GM12878 (cell line): ENCODE measurements around the gene TXNDC12. TPM values are rescaled to one million over a fixed set of nuclear protein-coding genes. Genes with fewer than 3 reads are reported as not detected.

Source experiments
- ATAC-seq: fragments of 200-7000 bp; cut with Tn5 transposase; 3 replicates; pipeline ENCODE4 v1.9.1; 2020; ENCODE audit warnings: mild to moderate bottlenecking, moderate library complexity
- BruUV-seq: library from RNA; stranded (reverse); fragments of 400-500 nt; replicated peaks from 2 replicates; lab custom pipeline; 2021; lab: Mats Ljungman, UMichigan
- CTCF ChIA-PET: fragments of 300-600 bp; sonication (Branson Sonifier 250); formaldehyde crosslinking; extraction: SDS; loops from one replicate; lab custom pipeline; 2021; ENCODE audit warnings: inconsistent platforms; lab: Yijun Ruan, JAX
- POLR2A ChIA-PET: fragments of 350-600 bp; formaldehyde crosslinking; extraction: SDS; loops from one replicate; lab custom pipeline; 2021; ENCODE audit warnings: inconsistent platforms; lab: Charles Lee
- RAD21 ChIA-PET: fragments of 300-600 bp; sonication (Branson Sonifier 250); formaldehyde crosslinking; loops from one replicate; lab custom pipeline; 2023; ENCODE audit warnings: antibody characterized with exemption; ENCODE audit not compliant: unreplicated experiment; lab: Charles Lee
- SMC1A ChIA-PET: fragments of 300-600 bp; sonication (Branson Sonifier 250); formaldehyde crosslinking; loops from one replicate; lab custom pipeline; 2023; ENCODE audit not compliant: unreplicated experiment, uncharacterized antibody; lab: Charles Lee
- DNase-seq: peaks from one replicate; pipeline ENCODE4 v3.0.0-alpha.2; 2011; ENCODE audit warnings: low read depth, low spot score
- FAIRE-seq: peaks from 3 replicates; lab custom pipeline; 2011; peaks lifted over from hg19 to GRCh38; lab: Jason Lieb, UNC
- H2AFZ ChIP-seq: 2 replicates; pipeline ENCODE4 v1.6.0; 2011; ENCODE audit warnings: low read depth, low read length, control low read depth; ENCODE audit not compliant: control insufficient read depth
- H3K27ac ChIP-seq: 2 replicates; pipeline ENCODE4 v1.5.1; 2011; ENCODE audit warnings: control low read depth; ENCODE audit not compliant: control insufficient read depth, insufficient read depth
- H3K27me3 ChIP-seq, 2 experiments: replicated peaks in 1 of 2; 2 replicates each; pipeline versions ENCODE4 v1.6.0 to v1.6.1; 2011; ENCODE audit warnings: low read length in 1 of 2; ENCODE audit not compliant: control insufficient read depth in 2 of 2, insufficient read depth in 2 of 2
- H3K36me3 ChIP-seq, 2 experiments: 2 replicates each; pipeline ENCODE4 v1.5.1; 2011; ENCODE audit warnings: low read length in 1 of 2; ENCODE audit not compliant: control insufficient read depth in 2 of 2, insufficient read depth in 2 of 2
- H3K4me1 ChIP-seq: 2 replicates; pipeline ENCODE4 v1.6.1; 2011; ENCODE audit warnings: mild to moderate bottlenecking, low read length, moderate library complexity, mixed read lengths; ENCODE audit not compliant: control insufficient read depth, insufficient read depth
- H3K4me2 ChIP-seq: 2 replicates; pipeline ENCODE4 v1.6.0; 2011; ENCODE audit warnings: control low read depth; ENCODE audit not compliant: control insufficient read depth, insufficient read depth
- H3K4me3 ChIP-seq: fragments of 200-600 bp; sonication (generic); 2 replicates; pipeline ENCODE4 v1.5.1; 2016
- H3K79me2 ChIP-seq: 2 replicates; pipeline ENCODE4 v1.6.0; 2011; ENCODE audit warnings: low read length; ENCODE audit not compliant: control insufficient read depth, insufficient read depth
- H3K9ac ChIP-seq: 2 replicates; pipeline ENCODE4 v1.8.0; 2011; ENCODE audit warnings: low read length, control low read depth, mixed read lengths; ENCODE audit not compliant: control insufficient read depth, insufficient read depth
- H3K9me3 ChIP-seq: replicated peaks from 3 replicates; pipeline ENCODE4 v1.5.1; 2011; ENCODE audit warnings: mild to moderate bottlenecking, low read length; ENCODE audit not compliant: control insufficient read depth, insufficient read depth
- H4K20me1 ChIP-seq: 2 replicates; pipeline ENCODE4 v1.6.0; 2011; ENCODE audit not compliant: control insufficient read depth, insufficient read depth
- CREB1 ChIP-seq: IDR thresholded peaks from 2 replicates; pipeline ENCODE4 v1.6.1; 2012; ENCODE audit warnings: low read depth, mild to moderate bottlenecking, inconsistent platforms
- HDAC6 ChIP-seq: fragments of 200-600 bp; sonication (generic); IDR thresholded peaks from one replicate; pipeline ENCODE4 v1.8.0; 2017; ENCODE audit warnings: antibody characterized with exemption; ENCODE audit not compliant: unreplicated experiment
- HDGF ChIP-seq: fragments of 450-650 bp; IDR thresholded peaks from 2 replicates; pipeline ENCODE4 v1.6.1; 2016; ENCODE audit warnings: antibody characterized with exemption
- NBN ChIP-seq: fragments of 450-650 bp; IDR thresholded peaks from 2 replicates; pipeline ENCODE4 v1.6.1; 2016
- NFYA ChIP-seq: IDR thresholded peaks from 2 replicates; pipeline ENCODE4 v1.6.1; 2011; ENCODE audit warnings: low read depth, mild to moderate bottlenecking, low read length, improper control_type of control experiment, borderline replicate concordance
- RAD21 ChIP-seq: IDR thresholded peaks from 2 replicates; pipeline ENCODE4 v1.6.1; 2011; ENCODE audit warnings: mild to moderate bottlenecking, low read depth, low read length, moderate library complexity; ENCODE audit not compliant: insufficient read depth
- STAT1 ChIP-seq: fragments of 450-650 bp; conservative IDR thresholded peaks from 2 replicates; pipeline ENCODE4 v1.6.1; 2014; ENCODE audit warnings: antibody characterized with exemption, mild to moderate bottlenecking
- ZNF384 ChIP-seq: IDR thresholded peaks from 2 replicates; pipeline ENCODE4 v1.6.1; 2012; ENCODE audit warnings: low read depth, mild to moderate bottlenecking, low read length, improper control_type of control experiment, borderline replicate concordance
- WGBS: methylation state at CpG from one replicate; pipeline ENCODE4 v1.1.6; 2016; ENCODE audit warnings: low lambda C conversion rate; ENCODE audit not compliant: insufficient replicate concordance, insufficient coverage; ENCODE audit errors: missing lambda C conversion rate; 5-methylcytosine and 5-hydroxymethylcytosine counted together
- in situ Hi-C: fragments of 300-500 bp; cut with MboI; formaldehyde crosslinking; loops from 9 replicates; pipeline ENCODE4 v1.14.3; 2018; ENCODE audit warnings: mixed read lengths
- intact Hi-C: fragments of 100-400 bp; cut with micrococcal nuclease; formaldehyde crosslinking; loops from one replicate; pipeline ENCODE4 v1.14.2; 2022; ENCODE audit not compliant: unreplicated experiment
- polyA plus RNA-seq, 11 experiments: library from polyadenylated mRNA; depleted of rRNA in 4 of 11; unstranded in 6 of 11; stranded (reverse) in 5 of 11; fragments of >200 nt; fragmentation: Nextera tagmentation in 4 of 11; fragmentation: Illumina TruSeq in 1 of 11; extraction: Ambion mirVana in 4 of 11; extraction: Trizol in 1 of 11; gene quantifications; 1 replicate in 1 of 11; 2 replicates in 10 of 11; pipeline versions ENCODE4 v1.2.1 to v1.2.3, GENCODE V29; 2011 to 2016; ENCODE audit warnings: inconsistent platforms in 2 of 11, missing spikeins in 2 of 11, low read depth in 1 of 11
- total RNA-seq, 4 experiments: library from RNA; depleted of rRNA in 3 of 4; stranded (reverse); fragments of >200 nt in 3 of 4; fragmentation: Illumina TruSeq in 1 of 4; extraction: Trizol in 1 of 4; gene quantifications; 2 replicates each; pipeline versions ENCODE4 v1.2.1 to v1.2.3, GENCODE V29; 2013 to 2021
- TF ChIP-seq, protein P1 (sequence below): fragments of 450-650 bp; IDR thresholded peaks from 2 replicates; pipeline ENCODE4 v1.6.1; 2017; ENCODE audit warnings: mild to moderate bottlenecking
- TF ChIP-seq, protein P2 (sequence below): fragments of 450-650 bp; IDR thresholded peaks from 2 replicates; pipeline ENCODE4 v1.6.1; 2017; ENCODE audit warnings: low read depth, mild to moderate bottlenecking, moderate library complexity
- TF ChIP-seq, protein P3 (sequence below): fragments of 450-650 bp; formaldehyde crosslinking; IDR thresholded peaks from 2 replicates; pipeline ENCODE4 v1.4.0; 2020; ENCODE audit warnings: mild to moderate bottlenecking, moderate library complexity
- TF ChIP-seq, protein P4 (sequence below): IDR thresholded peaks from 2 replicates; pipeline ENCODE4 v1.6.1; 2012; ENCODE audit warnings: low read depth, low read length, improper control_type of control experiment

Gene TXNDC12
- total and polyA plus RNA-seq, 10 of the 15 experiments (the other 5 are each of a cell fraction or from before 2014, with no cell fraction given) = 6.7 to 41.7 (median 17.7) TPM

GRCh38 chr1:52037402-52037814, 17.6 kb downstream of the TXNDC12 start:
- in situ Hi-C loops (no loop called here), intact Hi-C loops (no loop called here)
- Histone ChIP-seq H3K9ac (no peak overlapping the region), H3K4me3 (no peak overlapping the region), H3K27ac (no peak overlapping the region), H3K27me3 (no peaks in the 10 kb centered on the region), H3K4me2 (no peak overlapping the region), H4K20me1 (no peaks in the 10 kb centered on the region)
- SMC1A ChIA-PET = no interaction called here
- RAD21 ChIA-PET = no interaction called here
- BruUV-seq = no TSS peak
- 97% methylated on average over 5 of the region's 5 CpGs for WGBS
- FAIRE-seq = no peak
- POLR2A ChIA-PET = no interaction called here
- TF ChIP-seq, protein P1, sequence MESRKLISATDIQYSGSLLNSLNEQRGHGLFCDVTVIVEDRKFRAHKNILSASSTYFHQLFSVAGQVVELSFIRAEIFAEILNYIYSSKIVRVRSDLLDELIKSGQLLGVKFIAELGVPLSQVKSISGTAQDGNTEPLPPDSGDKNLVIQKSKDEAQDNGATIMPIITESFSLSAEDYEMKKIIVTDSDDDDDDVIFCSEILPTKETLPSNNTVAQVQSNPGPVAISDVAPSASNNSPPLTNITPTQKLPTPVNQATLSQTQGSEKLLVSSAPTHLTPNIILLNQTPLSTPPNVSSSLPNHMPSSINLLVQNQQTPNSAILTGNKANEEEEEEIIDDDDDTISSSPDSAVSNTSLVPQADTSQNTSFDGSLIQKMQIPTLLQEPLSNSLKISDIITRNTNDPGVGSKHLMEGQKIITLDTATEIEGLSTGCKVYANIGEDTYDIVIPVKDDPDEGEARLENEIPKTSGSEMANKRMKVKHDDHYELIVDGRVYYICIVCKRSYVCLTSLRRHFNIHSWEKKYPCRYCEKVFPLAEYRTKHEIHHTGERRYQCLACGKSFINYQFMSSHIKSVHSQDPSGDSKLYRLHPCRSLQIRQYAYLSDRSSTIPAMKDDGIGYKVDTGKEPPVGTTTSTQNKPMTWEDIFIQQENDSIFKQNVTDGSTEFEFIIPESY = no peak
- TF ChIP-seq, protein P2, sequence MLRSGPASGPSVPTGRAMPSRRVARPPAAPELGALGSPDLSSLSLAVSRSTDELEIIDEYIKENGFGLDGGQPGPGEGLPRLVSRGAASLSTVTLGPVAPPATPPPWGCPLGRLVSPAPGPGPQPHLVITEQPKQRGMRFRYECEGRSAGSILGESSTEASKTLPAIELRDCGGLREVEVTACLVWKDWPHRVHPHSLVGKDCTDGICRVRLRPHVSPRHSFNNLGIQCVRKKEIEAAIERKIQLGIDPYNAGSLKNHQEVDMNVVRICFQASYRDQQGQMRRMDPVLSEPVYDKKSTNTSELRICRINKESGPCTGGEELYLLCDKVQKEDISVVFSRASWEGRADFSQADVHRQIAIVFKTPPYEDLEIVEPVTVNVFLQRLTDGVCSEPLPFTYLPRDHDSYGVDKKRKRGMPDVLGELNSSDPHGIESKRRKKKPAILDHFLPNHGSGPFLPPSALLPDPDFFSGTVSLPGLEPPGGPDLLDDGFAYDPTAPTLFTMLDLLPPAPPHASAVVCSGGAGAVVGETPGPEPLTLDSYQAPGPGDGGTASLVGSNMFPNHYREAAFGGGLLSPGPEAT = no peak
- TF ChIP-seq ZNF384 (no peak), NFYA (no peak), NBN (no peak), STAT1 (no peak), CREB1 (no peak), HDGF (no peak), HDAC6 (no peak), RAD21 (no peak)
- TF ChIP-seq, protein P3, sequence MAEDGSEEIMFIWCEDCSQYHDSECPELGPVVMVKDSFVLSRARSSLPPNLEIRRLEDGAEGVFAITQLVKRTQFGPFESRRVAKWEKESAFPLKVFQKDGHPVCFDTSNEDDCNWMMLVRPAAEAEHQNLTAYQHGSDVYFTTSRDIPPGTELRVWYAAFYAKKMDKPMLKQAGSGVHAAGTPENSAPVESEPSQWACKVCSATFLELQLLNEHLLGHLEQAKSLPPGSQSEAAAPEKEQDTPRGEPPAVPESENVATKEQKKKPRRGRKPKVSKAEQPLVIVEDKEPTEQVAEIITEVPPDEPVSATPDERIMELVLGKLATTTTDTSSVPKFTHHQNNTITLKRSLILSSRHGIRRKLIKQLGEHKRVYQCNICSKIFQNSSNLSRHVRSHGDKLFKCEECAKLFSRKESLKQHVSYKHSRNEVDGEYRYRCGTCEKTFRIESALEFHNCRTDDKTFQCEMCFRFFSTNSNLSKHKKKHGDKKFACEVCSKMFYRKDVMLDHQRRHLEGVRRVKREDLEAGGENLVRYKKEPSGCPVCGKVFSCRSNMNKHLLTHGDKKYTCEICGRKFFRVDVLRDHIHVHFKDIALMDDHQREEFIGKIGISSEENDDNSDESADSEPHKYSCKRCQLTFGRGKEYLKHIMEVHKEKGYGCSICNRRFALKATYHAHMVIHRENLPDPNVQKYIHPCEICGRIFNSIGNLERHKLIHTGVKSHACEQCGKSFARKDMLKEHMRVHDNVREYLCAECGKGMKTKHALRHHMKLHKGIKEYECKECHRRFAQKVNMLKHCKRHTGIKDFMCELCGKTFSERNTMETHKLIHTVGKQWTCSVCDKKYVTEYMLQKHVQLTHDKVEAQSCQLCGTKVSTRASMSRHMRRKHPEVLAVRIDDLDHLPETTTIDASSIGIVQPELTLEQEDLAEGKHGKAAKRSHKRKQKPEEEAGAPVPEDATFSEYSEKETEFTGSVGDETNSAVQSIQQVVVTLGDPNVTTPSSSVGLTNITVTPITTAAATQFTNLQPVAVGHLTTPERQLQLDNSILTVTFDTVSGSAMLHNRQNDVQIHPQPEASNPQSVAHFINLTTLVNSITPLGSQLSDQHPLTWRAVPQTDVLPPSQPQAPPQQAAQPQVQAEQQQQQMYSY (CRISPR knock-in tag) = no peak
- TF ChIP-seq, protein P4, sequence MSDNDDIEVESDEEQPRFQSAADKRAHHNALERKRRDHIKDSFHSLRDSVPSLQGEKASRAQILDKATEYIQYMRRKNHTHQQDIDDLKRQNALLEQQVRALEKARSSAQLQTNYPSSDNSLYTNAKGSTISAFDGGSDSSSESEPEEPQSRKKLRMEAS = no peak
- TF ChIP-seq, all 136 proteins: peak for 0
- Histone ChIP-seq H3K9me3 (no peaks in the 10 kb centered on the region), H3K36me3 (peaks cover 0 to 17% of the 10 kb centered on the region in 2 experiments; a peak in 3 of 4 replicates), H3K79me2 (peaks cover 15% of the 10 kb centered on the region), H3K4me1 (peaks cover 4% of the 10 kb centered on the region; the same call in 1 of the 2 replicates), H2AFZ (no peak overlapping the region)
- CTCF ChIA-PET = interaction anchor here (1.1 kb wide), 1 partner anchor 17 kb away, joined by 3 read pairs; no protein-coding TSS in a partner anchor
- ATAC-seq (no peak), DNase-seq (no peak)
